Fibroblast of villous mesenchyme (primary cell): ENCODE data around the gene GOLM1. TPM values are rescaled to one million over a fixed set of nuclear protein-coding genes. Genes with fewer than 3 reads are reported as not detected.

Experiments used
- DNase-seq: peaks from one replicate; pipeline ENCODE4 v3.0.0-alpha.2; 2010; ENCODE audit warnings: low read depth
- H3K4me3 ChIP-seq: 2 replicates; pipeline ENCODE4 v1.5.1; 2011; ENCODE audit warnings: low read depth, mild to moderate bottlenecking, low read length
- total RNA-seq: library from RNA; depleted of rRNA; stranded (reverse); fragments of >200 nt; gene quantifications from 2 replicates; pipeline ENCODE4 v1.2.3, GENCODE V29; 2012
- TF ChIP-seq, protein P1 (sequence below): IDR thresholded peaks from 2 replicates; pipeline ENCODE4 v1.5.1; 2012; ENCODE audit warnings: low read depth, mild to moderate bottlenecking, low read length; ENCODE audit not compliant: insufficient read depth

The GOLM1 gene
- total RNA-seq, 1 donor, result 34.1 TPM

DNA sequence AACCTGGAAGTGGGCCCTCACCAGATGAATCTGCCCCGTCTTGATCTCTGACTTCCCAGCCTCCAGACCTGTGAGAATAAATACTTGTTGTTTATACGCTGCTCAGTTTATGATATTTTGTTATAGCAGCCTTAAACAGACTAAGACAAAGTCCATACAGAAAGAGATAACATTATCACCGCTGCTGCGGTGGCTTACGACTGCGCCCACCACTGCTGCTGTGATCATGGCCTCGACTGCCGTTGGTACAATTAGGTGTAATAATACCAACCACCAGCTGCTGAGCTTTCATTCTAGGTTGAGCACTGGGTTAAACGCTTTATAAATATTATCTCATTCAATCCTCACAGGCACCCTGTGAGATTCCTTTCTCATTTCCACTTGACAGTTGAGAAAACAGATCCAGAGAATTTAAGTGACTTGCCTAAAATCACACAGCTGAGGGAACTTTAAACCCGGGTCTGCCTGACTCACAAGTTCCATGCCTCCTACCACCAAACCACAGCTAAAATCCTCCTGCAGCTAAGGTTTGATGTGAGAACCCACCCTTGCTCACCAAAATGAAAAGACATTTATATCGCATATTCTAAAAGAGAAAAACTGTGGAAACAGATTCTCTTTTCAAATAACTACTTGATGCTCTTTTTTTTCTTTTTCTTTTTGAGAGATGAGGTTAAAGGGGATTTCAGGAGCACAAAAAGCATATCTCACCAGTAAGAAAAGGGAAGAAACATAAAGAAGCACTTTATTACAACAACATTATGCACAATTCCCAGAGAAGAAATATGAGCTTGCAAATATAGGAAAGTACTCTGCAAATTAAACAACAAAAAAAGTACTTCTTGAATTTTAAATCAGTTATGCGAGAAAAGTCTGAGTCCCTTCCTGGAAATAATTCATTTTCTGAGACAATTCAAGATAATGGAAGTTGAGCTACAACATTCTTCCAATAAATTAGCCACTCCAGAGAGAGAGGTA lies 23.9 kb downstream of the GOLM1 start:
- TF ChIP-seq, protein P1, sequence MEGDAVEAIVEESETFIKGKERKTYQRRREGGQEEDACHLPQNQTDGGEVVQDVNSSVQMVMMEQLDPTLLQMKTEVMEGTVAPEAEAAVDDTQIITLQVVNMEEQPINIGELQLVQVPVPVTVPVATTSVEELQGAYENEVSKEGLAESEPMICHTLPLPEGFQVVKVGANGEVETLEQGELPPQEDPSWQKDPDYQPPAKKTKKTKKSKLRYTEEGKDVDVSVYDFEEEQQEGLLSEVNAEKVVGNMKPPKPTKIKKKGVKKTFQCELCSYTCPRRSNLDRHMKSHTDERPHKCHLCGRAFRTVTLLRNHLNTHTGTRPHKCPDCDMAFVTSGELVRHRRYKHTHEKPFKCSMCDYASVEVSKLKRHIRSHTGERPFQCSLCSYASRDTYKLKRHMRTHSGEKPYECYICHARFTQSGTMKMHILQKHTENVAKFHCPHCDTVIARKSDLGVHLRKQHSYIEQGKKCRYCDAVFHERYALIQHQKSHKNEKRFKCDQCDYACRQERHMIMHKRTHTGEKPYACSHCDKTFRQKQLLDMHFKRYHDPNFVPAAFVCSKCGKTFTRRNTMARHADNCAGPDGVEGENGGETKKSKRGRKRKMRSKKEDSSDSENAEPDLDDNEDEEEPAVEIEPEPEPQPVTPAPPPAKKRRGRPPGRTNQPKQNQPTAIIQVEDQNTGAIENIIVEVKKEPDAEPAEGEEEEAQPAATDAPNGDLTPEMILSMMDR, result no peak
- no peak overlapping the region for H3K4me3 ChIP-seq
- DNase-seq, result no peak

DNA sequence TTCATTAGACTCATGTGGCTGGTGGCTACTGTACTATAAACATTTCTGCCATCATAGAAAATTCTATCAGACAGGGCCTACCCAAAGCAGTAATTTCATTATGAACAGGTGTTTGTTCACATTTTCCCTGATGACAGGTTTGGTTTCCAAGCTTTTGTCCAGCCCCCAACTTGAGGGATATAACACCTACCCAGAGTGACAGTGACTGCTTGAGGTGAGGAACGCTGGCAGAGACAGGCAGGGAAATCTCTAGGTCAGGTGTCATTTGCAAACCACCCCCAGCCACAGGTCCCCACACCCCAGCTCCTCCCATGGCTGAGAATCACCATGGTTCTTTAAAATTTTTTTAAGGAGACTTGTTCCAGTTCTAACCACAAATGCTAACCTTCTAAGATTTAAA lies 25.5 kb downstream of the GOLM1 start:
- DNase-seq, result no peak
- TF ChIP-seq, protein P1, result no peak
- no peak overlapping the region for H3K4me3 ChIP-seq

DNA sequence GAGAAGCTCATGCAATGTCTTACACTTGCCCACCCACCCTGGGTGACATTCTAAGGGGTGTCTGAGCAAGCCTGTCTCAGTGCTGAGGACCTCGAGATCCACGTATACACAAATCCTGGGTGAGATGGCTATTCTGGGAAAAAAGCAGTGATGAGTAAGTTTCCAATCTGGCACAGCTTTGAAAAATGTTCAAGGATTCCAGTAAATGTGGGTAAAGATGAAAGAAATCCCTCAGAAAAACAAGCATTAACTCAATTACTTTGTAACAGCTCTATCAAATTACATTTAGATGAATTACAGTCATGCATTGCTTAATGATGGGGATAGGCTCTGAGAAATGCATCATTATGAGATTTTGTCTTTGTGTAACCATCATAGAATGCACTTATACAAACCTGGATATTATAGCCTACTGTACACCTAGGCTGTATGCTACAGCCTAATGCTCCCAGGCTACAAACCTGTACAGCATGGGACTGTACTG lies 26.9 kb downstream of the GOLM1 start:
- H3K4me3 ChIP-seq, result no peak overlapping the region
- DNase-seq, result no peak
- TF ChIP-seq, protein P1, result no peak

DNA sequence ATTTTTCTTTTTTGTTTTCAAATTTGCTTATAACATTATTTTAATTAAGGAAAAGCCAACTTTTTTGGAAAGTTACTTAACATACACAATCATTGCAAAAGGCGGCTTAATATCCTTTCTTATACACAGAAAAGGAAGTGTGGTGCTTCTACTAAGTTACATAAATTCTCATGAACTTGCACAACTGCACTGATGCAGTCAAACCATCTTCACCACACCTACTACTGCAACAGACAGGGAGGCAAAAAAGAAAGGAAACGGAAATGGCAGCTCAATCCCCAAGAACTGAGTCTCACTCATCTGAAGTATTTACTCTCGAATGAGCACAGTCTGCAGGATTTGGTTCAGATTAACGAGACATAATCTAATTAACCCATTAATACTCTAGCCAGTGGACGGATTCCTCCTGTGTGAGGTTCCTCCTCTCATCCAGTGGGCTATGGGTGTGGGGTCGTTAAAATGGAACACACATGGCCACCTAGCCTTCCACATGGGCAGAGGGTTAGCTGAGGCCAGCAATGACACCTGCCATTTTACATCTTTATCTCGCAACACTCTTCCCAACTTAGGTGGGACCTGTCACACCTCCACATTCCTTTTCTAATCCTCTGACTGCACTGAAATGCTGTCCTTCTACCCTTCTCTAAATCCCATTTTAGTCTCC lies 30.0 kb downstream of the GOLM1 start:
- DNase-seq, result peak; percentile 14
- no peak overlapping the region for H3K4me3 ChIP-seq
- TF ChIP-seq, protein P1, result no peak

DNA sequence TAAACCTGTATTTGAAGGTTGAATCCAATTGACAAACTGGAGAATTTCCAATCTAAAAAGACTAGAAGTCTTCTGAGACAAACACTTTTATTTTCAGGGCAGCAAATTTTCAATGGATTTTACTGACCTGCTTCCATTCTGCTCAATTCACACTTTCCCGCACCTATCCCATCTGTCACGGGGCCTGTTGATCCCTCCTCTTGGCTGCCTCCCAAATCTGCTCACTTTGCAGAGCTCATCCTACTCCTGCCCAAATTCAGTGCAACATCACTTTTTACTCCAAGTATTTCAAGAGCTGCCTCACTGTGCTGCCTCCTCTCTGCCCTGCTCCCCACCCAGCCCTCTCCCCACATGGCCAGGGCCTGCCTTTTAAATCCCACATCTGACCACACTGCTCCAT lies 35.1 kb downstream of the GOLM1 start:
- DNase-seq, result no peak
- TF ChIP-seq, protein P1, result no peak
- no peak overlapping the region for H3K4me3 ChIP-seq

DNA sequence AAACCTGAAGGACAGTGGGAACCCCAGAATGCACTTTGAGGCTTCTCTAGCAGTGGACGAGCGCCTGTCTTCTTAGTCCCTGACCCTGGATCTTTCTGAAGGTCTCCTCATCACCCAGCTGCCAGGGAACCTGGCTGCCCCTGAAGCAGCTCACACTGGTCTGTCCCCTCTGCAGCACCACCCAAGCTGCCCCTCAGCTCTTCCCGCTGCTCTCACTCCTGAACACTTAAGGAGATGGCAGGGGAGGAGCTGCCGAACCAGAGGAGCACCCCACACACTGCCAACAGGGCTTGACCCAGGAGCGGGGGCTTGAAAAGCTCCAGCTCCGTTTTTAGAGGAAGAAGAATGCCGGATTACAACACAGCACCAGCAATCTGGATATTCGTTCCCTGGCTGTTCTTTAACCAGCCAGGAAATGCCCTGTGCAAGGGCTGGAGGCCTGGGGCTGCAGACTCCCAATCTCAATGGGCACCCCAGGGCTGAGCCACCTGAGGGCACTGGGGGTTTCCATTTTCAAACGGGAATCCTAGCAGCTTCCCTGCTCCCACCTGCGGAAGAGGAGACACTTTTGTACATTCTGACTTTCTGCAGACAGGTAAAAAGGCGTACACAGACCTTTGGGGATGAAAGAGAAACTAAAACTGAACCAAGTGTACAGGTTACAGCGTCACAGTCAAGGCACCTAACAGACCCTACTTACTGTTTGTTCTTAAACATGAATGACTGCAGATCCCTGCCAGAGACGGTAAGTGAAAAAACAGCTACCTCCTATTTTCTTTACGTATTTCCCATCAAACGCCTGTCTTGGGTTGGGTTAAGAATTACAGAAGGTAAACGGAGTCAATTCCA lies 36.3 kb downstream of the GOLM1 start:
- TF ChIP-seq, protein P1, result no peak
- H3K4me3 ChIP-seq, result no peak overlapping the region
- no peak for DNase-seq
